CD14-positive monocyte (primary cell): ENCODE measurements around the gene FAM162A. TPM values are rescaled to one million over a fixed set of nuclear protein-coding genes. Genes with fewer than 3 reads are reported as not detected.

Experiments used
- DNase-seq, 3 donors: peaks; one replicate each; pipeline ENCODE4 v3.0.0-alpha.2; 2011 to 2022
- H2AFZ ChIP-seq: 2 replicates; pipeline ENCODE4 v1.6.0; 2012; ENCODE audit warnings: mild to moderate bottlenecking, low read depth, low read length, inconsistent platforms; ENCODE audit not compliant: insufficient read depth, poor library complexity, severe bottlenecking
- H3K27ac ChIP-seq, 2 donors: 1 replicate in 1 of 2; 2 replicates in 1 of 2; pipeline ENCODE4 v1.5.1; 2012 to 2013; ENCODE audit warnings: low read length in 2 of 2, control low read depth in 1 of 2, inconsistent platforms in 1 of 2, low read depth in 1 of 2, mild to moderate bottlenecking in 1 of 2
- H3K27me3 ChIP-seq, 2 donors: one replicate each; pipeline versions ENCODE4 v1.6.0 to v1.6.1; 2011 to 2013; ENCODE audit warnings: low read length in 2 of 2; ENCODE audit not compliant: control insufficient read depth in 2 of 2, insufficient read depth in 2 of 2
- H3K36me3 ChIP-seq, 2 donors: replicated peaks in 1 of 2; 1 replicate in 1 of 2; 2 replicates in 1 of 2; pipeline versions ENCODE4 v1.5.1 to v1.6.1; 2012 to 2013; ENCODE audit warnings: low read length in 2 of 2, control low read depth in 1 of 2, inconsistent platforms in 1 of 2, mild to moderate bottlenecking in 1 of 2; ENCODE audit not compliant: insufficient read depth in 2 of 2, control insufficient read depth in 1 of 2
- H3K4me1 ChIP-seq, 2 donors: 1 replicate in 1 of 2; 2 replicates in 1 of 2; pipeline versions ENCODE4 v1.5.1 to v1.6.1; 2012 to 2013; ENCODE audit warnings: low read length in 2 of 2, control low read depth in 1 of 2, inconsistent platforms in 1 of 2, mild to moderate bottlenecking in 1 of 2, moderate library complexity in 1 of 2; ENCODE audit not compliant: insufficient read depth in 2 of 2, control insufficient read depth in 1 of 2
- H3K4me2 ChIP-seq: replicated peaks from 2 replicates; pipeline ENCODE3; 2012; ENCODE audit warnings: low read length, moderate library complexity, mild to moderate bottlenecking; ENCODE audit not compliant: poor library complexity, severe bottlenecking; ENCODE audit errors: extremely low read depth
- H3K4me3 ChIP-seq, 3 experiments: fragments of 200-600 bp in 1 of 3; sonication (generic) in 1 of 3; replicated peaks in 1 of 3; 1 replicate in 2 of 3; 2 replicates in 1 of 3; pipeline ENCODE4 v1.5.1; 2011 to 2013; ENCODE audit warnings: low read length in 3 of 3, mild to moderate bottlenecking in 3 of 3, control low read depth in 2 of 3, low read depth in 2 of 3, inconsistent platforms in 1 of 3, moderate library complexity in 1 of 3
- H3K79me2 ChIP-seq: 2 replicates; pipeline ENCODE4 v1.6.0; 2012; ENCODE audit warnings: mild to moderate bottlenecking, control low read depth, inconsistent platforms, low read length, moderate library complexity; ENCODE audit not compliant: insufficient read depth
- H3K9ac ChIP-seq: 2 replicates; pipeline ENCODE4 v1.6.0; 2017; ENCODE audit warnings: low read length, mild to moderate bottlenecking; ENCODE audit not compliant: insufficient read depth, poor library complexity, severe bottlenecking
- H3K9me3 ChIP-seq, 2 donors: replicated peaks in 1 of 2; 1 replicate in 1 of 2; 2 replicates in 1 of 2; pipeline versions ENCODE4 v1.5.1 to v1.6.1; 2012 to 2013; ENCODE audit warnings: low read length in 2 of 2, control low read depth in 1 of 2; ENCODE audit not compliant: control insufficient read depth in 1 of 2, insufficient read depth in 1 of 2
- H4K20me1 ChIP-seq: 2 replicates; pipeline ENCODE4 v1.6.0; 2012; ENCODE audit warnings: mild to moderate bottlenecking, low read length, control low read depth, moderate library complexity; ENCODE audit not compliant: insufficient read depth
- H3K27ac Mint-ChIP-seq, 7 donors: one replicate each; pipeline ENCODE4 v1.8.0; 2020; ENCODE audit warnings: mild to moderate bottlenecking in 7 of 7, mixed read lengths in 7 of 7, moderate library complexity in 6 of 7, inconsistent platforms in 2 of 7
- H3K27me3 Mint-ChIP-seq, 3 donors: one replicate each; pipeline ENCODE4 v1.8.0; 2021 to 2022; ENCODE audit warnings: low read depth in 3 of 3, mild to moderate bottlenecking in 3 of 3, mixed read lengths in 3 of 3, moderate library complexity in 3 of 3, inconsistent platforms in 1 of 3
- H3K36me3 Mint-ChIP-seq, 2 donors: one replicate each; pipeline ENCODE4 v1.8.0; 2020; ENCODE audit warnings: mixed read lengths in 2 of 2, inconsistent platforms in 1 of 2, mild to moderate bottlenecking in 1 of 2
- H3K4me1 Mint-ChIP-seq: one replicate; pipeline ENCODE4 v1.8.0; 2020; ENCODE audit warnings: mild to moderate bottlenecking, mixed read lengths
- H3K4me3 Mint-ChIP-seq, 2 donors: one replicate each; pipeline ENCODE4 v1.8.0; 2020; ENCODE audit warnings: mild to moderate bottlenecking in 2 of 2, mixed read lengths in 2 of 2, moderate library complexity in 1 of 2
- H3K9me3 Mint-ChIP-seq, 7 donors: one replicate each; pipeline ENCODE4 v1.8.0; 2020 to 2022; ENCODE audit warnings: mixed read lengths in 7 of 7, mild to moderate bottlenecking in 6 of 7, moderate library complexity in 6 of 7, inconsistent platforms in 2 of 7
- CTCF ChIP-seq: fragments of 200-600 bp; IDR thresholded peaks from one replicate; pipeline ENCODE4 v1.8.0; 2022; ENCODE audit warnings: antibody characterized with exemption, mild to moderate bottlenecking
- WGBS: methylation state at CpG from one replicate; pipeline ENCODE4 v1.1.5; 2013; ENCODE audit warnings: missing lambda C conversion rate; ENCODE audit not compliant: insufficient coverage; 5-methylcytosine and 5-hydroxymethylcytosine counted together
- intact Hi-C, 2 donors: fragments of 100-400 bp; cut with micrococcal nuclease; formaldehyde crosslinking; loops; one replicate each; pipeline versions ENCODE4 v1.15.0 to v1.15.1; 2023
- polyA plus RNA-seq, 3 donors: library from polyadenylated mRNA; depleted of rRNA in 1 of 3; unstranded in 2 of 3; stranded (reverse) in 1 of 3; fragments of 300-500 nt in 2 of 3; fragments of >200 nt in 1 of 3; fragmentation: Illumina TruSeq in 2 of 3; gene quantifications; 1 replicate in 2 of 3; 2 replicates in 1 of 3; pipeline ENCODE4 v1.2.3, GENCODE V29; 2012 to 2021

The FAM162A gene
- polyA plus RNA-seq, 3 donors, result 6.8 to 28.5 (median 24.2) TPM

GRCh38 chr3:122394173-122394572 is 10.2 kb downstream of the FAM162A start:
- no peak overlapping the region for H3K4me3 ChIP-seq
- H2AFZ ChIP-seq, result no peak overlapping the region
- H3K27me3 ChIP-seq, result no peaks in the 10 kb centered on the region
- intact Hi-C loops, result no loop called here
- H3K27me3 Mint-ChIP-seq, result no peaks in the 10 kb centered on the region
- no peak for DNase-seq
- TF ChIP-seq CTCF, result no peak
- H3K36me3 ChIP-seq, result no peaks in the 10 kb centered on the region
- H3K4me2 ChIP-seq, result no peak overlapping the region
- H4K20me1 ChIP-seq, result no peaks in the 10 kb centered on the region
- WGBS, result 100% methylated on average over 1 of the region's 1 CpG
- no peaks in the 10 kb centered on the region for H3K9me3 Mint-ChIP-seq
- H3K9ac ChIP-seq, result no peak overlapping the region
- H3K27ac ChIP-seq, result no peak overlapping the region
- H3K36me3 Mint-ChIP-seq, result no peaks in the 10 kb centered on the region
- peaks cover 0 to 4% of the 10 kb centered on the region in 2 donors for H3K4me1 ChIP-seq
- H3K9me3 ChIP-seq, result no peaks in the 10 kb centered on the region
- H3K4me3 Mint-ChIP-seq, result no peak overlapping the region
- H3K4me1 Mint-ChIP-seq, result peaks cover 10% of the 10 kb centered on the region
- H3K27ac Mint-ChIP-seq, result peak overlapping the region in 1 of 7 donors; percentile 33
- H3K79me2 ChIP-seq, result no peaks in the 10 kb centered on the region

- Mint-ChIP-seq H3K4me3 (no peak overlapping the region), H3K27me3 (no peaks in the 10 kb centered on the region), H3K36me3 (no peaks in the 10 kb centered on the region), H3K4me1 (peaks cover 10% of the 10 kb centered on the region), H3K9me3 (peaks cover 0 to 4% (median 0%) of the 10 kb centered on the region in 7 donors), H3K27ac (no peak overlapping the region)
- TF ChIP-seq CTCF, result no peak
- no peak overlapping the region for H3K4me3 ChIP-seq
- no CpG with 5 or more reads among the region's 3 CpGs for WGBS
- H3K4me2 ChIP-seq, result no peak overlapping the region
- H3K79me2 ChIP-seq, result no peaks in the 10 kb centered on the region
- H3K27me3 ChIP-seq, result no peaks in the 10 kb centered on the region
- H3K27ac ChIP-seq, result no peak overlapping the region
- peaks cover 0 to 4% of the 10 kb centered on the region in 2 donors for H3K4me1 ChIP-seq
- no peaks in the 10 kb centered on the region for H3K36me3 ChIP-seq
- no peak for DNase-seq
- intact Hi-C loops, result no loop called here
- H2AFZ ChIP-seq, result no peak overlapping the region
- H3K9ac ChIP-seq, result no peak overlapping the region
- H3K9me3 ChIP-seq, result no peaks in the 10 kb centered on the region
- no peaks in the 10 kb centered on the region for H4K20me1 ChIP-seq
Measured at GRCh38 chr3:122395582-122395981, 11.6 kb downstream of the FAM162A start.
